PC-9 (cell line): ENCODE data around the gene AATF.

Experiments used
- CTCF ChIP-seq: fragments of 200-600 bp; sonication (generic); conservative IDR thresholded peaks from 2 replicates; pipeline ENCODE4 v1.6.1; 2017; ENCODE audit warnings: mixed run types, antibody characterized with exemption, mild to moderate bottlenecking, moderate library complexity
- EZH2 ChIP-seq: fragments of 200-600 bp; sonication (generic); IDR thresholded peaks from 2 replicates; pipeline ENCODE4 v1.8.0; 2017; ENCODE audit warnings: antibody characterized with exemption, low read depth

- TF ChIP-seq CTCF (no peak), EZH2 (no peak)
Observed at GRCh38 chr17:37098910-37099664, 150.3 kb downstream of the AATF start.
